ENCODE data around the gene NEUROG1.
A peak's percentile ranks its signal among the peaks of the same experiment; 100 is the strongest.

NEUROG1 gene

DNA sequence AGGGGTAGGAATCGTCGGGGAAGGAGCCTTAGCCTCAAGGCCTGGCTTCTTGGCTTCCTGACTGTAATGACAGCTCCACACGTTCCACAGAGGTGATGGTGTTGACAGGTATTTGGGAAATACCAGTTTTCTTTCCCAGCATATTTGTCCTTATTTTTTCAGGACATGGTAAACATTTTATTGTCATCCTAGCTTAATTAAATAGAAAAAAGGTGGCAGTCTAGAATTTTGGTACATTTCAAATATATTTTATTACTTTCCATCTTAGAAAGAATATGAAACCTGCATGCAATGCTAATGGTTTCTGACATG is 34.6 kb upstream of the NEUROG1 start:
- TF ChIP-seq, protein P1, sequence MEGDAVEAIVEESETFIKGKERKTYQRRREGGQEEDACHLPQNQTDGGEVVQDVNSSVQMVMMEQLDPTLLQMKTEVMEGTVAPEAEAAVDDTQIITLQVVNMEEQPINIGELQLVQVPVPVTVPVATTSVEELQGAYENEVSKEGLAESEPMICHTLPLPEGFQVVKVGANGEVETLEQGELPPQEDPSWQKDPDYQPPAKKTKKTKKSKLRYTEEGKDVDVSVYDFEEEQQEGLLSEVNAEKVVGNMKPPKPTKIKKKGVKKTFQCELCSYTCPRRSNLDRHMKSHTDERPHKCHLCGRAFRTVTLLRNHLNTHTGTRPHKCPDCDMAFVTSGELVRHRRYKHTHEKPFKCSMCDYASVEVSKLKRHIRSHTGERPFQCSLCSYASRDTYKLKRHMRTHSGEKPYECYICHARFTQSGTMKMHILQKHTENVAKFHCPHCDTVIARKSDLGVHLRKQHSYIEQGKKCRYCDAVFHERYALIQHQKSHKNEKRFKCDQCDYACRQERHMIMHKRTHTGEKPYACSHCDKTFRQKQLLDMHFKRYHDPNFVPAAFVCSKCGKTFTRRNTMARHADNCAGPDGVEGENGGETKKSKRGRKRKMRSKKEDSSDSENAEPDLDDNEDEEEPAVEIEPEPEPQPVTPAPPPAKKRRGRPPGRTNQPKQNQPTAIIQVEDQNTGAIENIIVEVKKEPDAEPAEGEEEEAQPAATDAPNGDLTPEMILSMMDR (IDR thresholded peaks at IDR 0.05; ENCODE audit: unreplicated experiment in 3 of 3), result peak in 1 of 3 experiments; percentile 15
- H3K9me3 Mint-ChIP-seq, result no peaks in the 10 kb centered on the region

DNA sequence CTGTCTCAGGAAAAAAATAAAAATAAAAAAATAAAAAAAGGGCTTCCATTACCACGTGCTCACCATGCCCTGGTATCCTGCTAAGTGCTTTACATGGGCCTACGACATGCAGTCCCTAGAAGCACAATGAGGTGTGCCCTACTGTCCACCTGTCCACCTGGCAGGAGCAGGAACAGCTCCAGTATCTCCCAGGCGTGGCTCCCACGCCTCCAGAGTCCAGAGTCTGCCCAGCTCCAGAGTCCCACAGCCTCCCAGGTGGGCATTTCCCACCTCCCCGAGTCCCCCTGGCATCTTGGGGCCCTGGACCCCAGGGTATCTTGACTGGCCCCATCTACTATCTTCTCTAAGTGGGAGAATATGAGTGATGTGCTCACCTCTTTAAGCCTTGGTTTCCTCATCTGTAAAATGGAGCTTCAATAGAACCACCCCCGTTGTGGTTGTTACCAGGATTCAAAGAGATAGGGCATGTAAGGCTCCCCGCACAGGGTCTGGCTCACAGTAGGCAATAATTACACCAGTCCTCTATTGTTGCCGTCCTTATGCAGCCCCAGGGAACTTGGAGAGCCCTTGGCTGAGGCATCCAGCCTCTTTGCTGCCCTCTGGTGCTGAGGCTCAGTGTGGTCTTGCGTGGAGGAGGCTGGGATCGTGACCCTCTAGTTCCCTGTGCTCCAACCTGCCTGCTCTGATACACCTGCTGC is 34.1 kb upstream of the NEUROG1 start:
- Mint-ChIP-seq H3K36me3 (ENCODE audit: low read depth) (no peaks in the 10 kb centered on the region), H3K27ac (peak overlapping the region; percentile 67 to 78 (median 68)), H3K27me3 (ENCODE audit: low read depth) (peaks cover 59% of the 10 kb centered on the region), H3K4me1 (peaks cover 64% of the 10 kb centered on the region), H3K9me3 (no peaks in the 10 kb centered on the region), H3K4me3 (no peak overlapping the region)
- TF ChIP-seq, protein P1 (IDR thresholded peaks at IDR 0.05; ENCODE audit: unreplicated experiment in 3 of 3), result peak in 2 of 3 experiments; percentile 25 to 54

More for the DNA sequence above, 34.6 kb upstream of the NEUROG1 start:
- peaks cover 60% of the 10 kb centered on the region for H3K27me3 Mint-ChIP-seq (ENCODE audit: low read depth)
- H3K4me1 Mint-ChIP-seq, result peaks cover 59% of the 10 kb centered on the region
- H3K4me3 Mint-ChIP-seq, result no peak overlapping the region
- H3K27ac Mint-ChIP-seq, result peak overlapping the region; percentile 67 to 78 (median 68)
- no peaks in the 10 kb centered on the region for H3K36me3 Mint-ChIP-seq (ENCODE audit: low read depth)

DNA sequence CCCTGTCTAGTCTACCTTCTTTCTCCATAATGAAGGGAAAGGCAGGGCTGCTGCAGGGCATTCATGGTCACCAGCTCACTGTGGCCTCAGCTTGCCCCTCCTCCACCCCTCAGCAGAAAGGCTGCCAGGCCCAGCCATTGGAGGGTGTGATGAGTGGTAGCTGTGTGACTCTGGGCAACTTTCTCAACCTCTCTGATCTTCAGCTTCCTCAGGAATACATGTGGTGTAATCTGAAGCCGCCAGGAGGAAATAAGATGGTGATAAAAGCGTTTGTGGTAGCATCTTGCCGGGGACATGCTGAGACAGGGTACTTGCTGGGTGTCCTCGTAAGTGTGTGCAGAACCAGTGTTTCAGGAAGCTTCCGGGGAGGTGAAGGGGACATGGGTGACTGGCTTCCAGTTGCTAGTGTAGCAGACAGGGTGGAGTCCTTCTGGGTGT is 33.2 kb upstream of the NEUROG1 start:
- H3K27me3 Mint-ChIP-seq (ENCODE audit: low read depth), result peaks cover 51% of the 10 kb centered on the region
- no peaks in the 10 kb centered on the region for H3K36me3 Mint-ChIP-seq (ENCODE audit: low read depth)
- peak overlapping the region in 2 of 3 experiments; percentile 4 for H3K27ac Mint-ChIP-seq
- no peaks in the 10 kb centered on the region for H3K9me3 Mint-ChIP-seq
- peaks cover 71% of the 10 kb centered on the region for H3K4me1 Mint-ChIP-seq
- TF ChIP-seq, protein P1 (IDR thresholded peaks at IDR 0.05; ENCODE audit: unreplicated experiment in 3 of 3), result no peak
- H3K4me3 Mint-ChIP-seq, result no peak overlapping the region

- H3K4me1 Mint-ChIP-seq, result peaks cover 71% of the 10 kb centered on the region
Measured at GRCh38 chr5:135568246-135568645, 32.5 kb upstream of the NEUROG1 start.

DNA sequence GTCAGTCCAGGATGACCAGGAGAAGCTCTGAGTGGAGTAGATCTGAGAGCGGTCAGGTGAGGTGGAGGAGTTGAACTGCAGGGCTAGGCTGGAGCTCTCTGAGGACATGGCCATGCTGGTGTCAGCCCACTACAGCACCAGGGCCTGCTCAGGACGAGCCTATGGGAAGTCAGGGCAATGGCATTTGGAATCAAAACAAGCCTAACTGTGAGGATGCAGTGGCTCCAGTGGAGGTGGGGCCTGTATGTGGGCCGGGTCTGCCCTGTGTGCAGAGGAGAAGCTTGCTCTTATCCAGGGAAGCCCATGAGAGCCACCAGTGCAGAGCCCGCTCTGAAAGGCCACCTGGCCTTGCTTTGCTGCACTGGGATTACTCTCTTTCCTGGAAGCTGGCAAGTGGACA is 31.9 kb upstream of the NEUROG1 start:
- peaks cover 71% of the 10 kb centered on the region for H3K4me1 Mint-ChIP-seq
- H3K36me3 Mint-ChIP-seq (ENCODE audit: low read depth), result no peaks in the 10 kb centered on the region
- TF ChIP-seq, protein P1 (IDR thresholded peaks at IDR 0.05; ENCODE audit: unreplicated experiment in 3 of 3), result no peak
- H3K27me3 Mint-ChIP-seq (ENCODE audit: low read depth), result peaks cover 39% of the 10 kb centered on the region
- peak overlapping the region; percentile 34 to 81 (median 48) for H3K27ac Mint-ChIP-seq
- H3K4me3 Mint-ChIP-seq, result peak overlapping the region in 1 of 3 experiments; percentile 11
- no peaks in the 10 kb centered on the region for H3K9me3 Mint-ChIP-seq

More at GRCh38 chr5:135568246-135568645, 32.5 kb upstream of the NEUROG1 start:
- H3K27me3 Mint-ChIP-seq (ENCODE audit: low read depth), result peaks cover 44% of the 10 kb centered on the region
- no peaks in the 10 kb centered on the region for H3K36me3 Mint-ChIP-seq (ENCODE audit: low read depth)
- TF ChIP-seq, protein P1 (IDR thresholded peaks at IDR 0.05; ENCODE audit: unreplicated experiment in 3 of 3), result no peak
- H3K9me3 Mint-ChIP-seq, result no peaks in the 10 kb centered on the region
- no peak overlapping the region for H3K4me3 Mint-ChIP-seq
- peak overlapping the region in 2 of 3 experiments; percentile 48 to 81 for H3K27ac Mint-ChIP-seq

Measured in nephron (organoid).